IPS-20b (cell line): ENCODE measurements around the gene CDK14.

Experiments used
- H3K27ac ChIP-seq: one replicate; pipeline ENCODE4 v1.5.1; 2013; ENCODE audit warnings: low read length
- H3K27me3 ChIP-seq: 2 replicates; pipeline ENCODE4 v1.6.1; 2013; ENCODE audit warnings: mild to moderate bottlenecking, low read length, inconsistent platforms; ENCODE audit not compliant: insufficient read depth
- H3K36me3 ChIP-seq: 2 replicates; pipeline ENCODE4 v1.6.1; 2013; ENCODE audit warnings: low read depth, mild to moderate bottlenecking, inconsistent platforms, low read length, moderate library complexity; ENCODE audit not compliant: insufficient read depth
- H3K4me1 ChIP-seq: 2 replicates; pipeline ENCODE4 v1.6.1; 2013; ENCODE audit warnings: mild to moderate bottlenecking, control low read depth, inconsistent platforms, low read length, moderate library complexity; ENCODE audit not compliant: insufficient read depth
- H3K4me3 ChIP-seq: 2 replicates; pipeline ENCODE4 v1.5.1; 2013; ENCODE audit warnings: mild to moderate bottlenecking, low read length, inconsistent platforms
- H3K9ac ChIP-seq: 2 replicates; pipeline ENCODE4 v1.6.1; 2013; ENCODE audit warnings: low read depth, mild to moderate bottlenecking, inconsistent platforms, low read length, moderate library complexity
- H3K9me3 ChIP-seq: 2 replicates; pipeline ENCODE4 v1.6.1; 2013; ENCODE audit warnings: mild to moderate bottlenecking, low read depth, low read length, inconsistent platforms; ENCODE audit not compliant: insufficient read depth

The CDK14 gene

DNA sequence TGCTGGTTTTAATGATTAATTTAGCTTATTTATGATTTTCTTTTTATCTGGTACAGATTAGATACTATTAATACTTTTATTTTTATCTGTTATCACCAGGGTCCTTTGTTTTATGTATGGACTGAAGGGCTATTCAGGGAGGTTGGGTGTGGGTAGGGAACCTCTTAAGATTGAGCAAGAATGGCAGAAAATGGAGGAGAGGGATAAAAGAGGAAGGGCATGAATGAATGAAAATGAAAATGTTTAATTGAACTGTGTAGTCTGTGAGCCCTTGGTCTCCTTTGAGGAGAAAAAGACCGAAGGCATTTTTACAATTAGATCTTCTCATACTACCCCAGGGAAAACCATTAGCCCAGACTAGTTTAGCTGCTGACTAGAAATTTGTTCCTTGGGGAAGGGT lies 93.1 kb downstream of the CDK14 start:
- Histone ChIP-seq H3K27ac (no peak overlapping the region), H3K27me3 (no peaks in the 10 kb centered on the region), H3K9ac (no peak overlapping the region), H3K4me3 (no peak overlapping the region), H3K4me1 (peaks cover 8% of the 10 kb centered on the region; the same call in 1 of the 2 replicates), H3K9me3 (no peaks in the 10 kb centered on the region), H3K36me3 (no peaks in the 10 kb centered on the region)

- Histone ChIP-seq H3K4me1 (peaks cover 8% of the 10 kb centered on the region; the same call in 1 of the 2 replicates), H3K36me3 (no peaks in the 10 kb centered on the region), H3K4me3 (no peak overlapping the region), H3K9me3 (no peaks in the 10 kb centered on the region), H3K27me3 (no peaks in the 10 kb centered on the region), H3K9ac (no peak overlapping the region), H3K27ac (no peak overlapping the region)
Observed at GRCh38 chr7:90690159-90690858, 94.2 kb downstream of the CDK14 start.

DNA sequence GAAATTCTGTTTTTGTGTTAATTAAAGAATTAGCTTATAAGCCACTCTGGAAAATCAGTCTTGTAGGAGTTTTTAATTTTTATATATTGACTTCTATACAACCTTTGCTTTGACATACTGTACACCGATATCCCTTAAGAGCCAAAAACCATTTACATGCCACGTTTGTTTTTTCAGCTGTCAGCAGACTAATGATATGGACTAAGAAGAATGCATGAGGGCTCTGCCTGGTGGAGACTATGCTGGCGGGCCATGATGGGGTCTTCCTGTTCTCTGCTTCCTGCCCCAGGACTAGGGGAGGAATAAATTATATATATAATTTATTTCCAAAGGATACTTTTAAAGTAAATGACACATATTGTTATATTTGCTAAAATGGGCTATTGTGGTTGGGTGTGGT lies 96.3 kb downstream of the CDK14 start:
- H3K27me3 ChIP-seq, result no peaks in the 10 kb centered on the region
- H3K36me3 ChIP-seq, result no peaks in the 10 kb centered on the region
- H3K9me3 ChIP-seq, result no peaks in the 10 kb centered on the region
- H3K4me3 ChIP-seq, result no peak overlapping the region
- H3K9ac ChIP-seq, result no peak overlapping the region
- no peak overlapping the region for H3K27ac ChIP-seq
- peaks cover 8% of the 10 kb centered on the region; the same call in 1 of the 2 replicates for H3K4me1 ChIP-seq

DNA sequence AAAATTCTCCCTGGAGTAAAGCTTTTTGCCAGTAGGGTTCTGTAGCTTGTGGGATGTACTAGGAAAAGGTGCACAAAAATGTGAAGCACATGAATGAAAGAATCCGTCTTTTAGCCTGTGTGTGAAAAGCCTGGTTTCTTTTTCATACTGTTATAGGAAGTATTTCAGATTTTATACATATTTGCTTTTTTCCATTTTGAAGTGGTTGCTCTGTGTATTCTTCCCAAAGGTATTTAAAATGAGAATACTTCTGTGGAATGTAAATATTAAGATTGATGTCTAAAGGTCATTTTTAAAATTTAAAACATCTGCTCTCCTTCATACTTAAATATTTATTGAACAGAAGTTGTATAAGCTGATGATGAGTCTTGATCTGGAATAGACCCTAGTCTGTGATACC lies 96.8 kb downstream of the CDK14 start:
- no peaks in the 10 kb centered on the region for H3K27me3 ChIP-seq
- no peak overlapping the region for H3K9ac ChIP-seq
- H3K4me3 ChIP-seq, result no peak overlapping the region

DNA sequence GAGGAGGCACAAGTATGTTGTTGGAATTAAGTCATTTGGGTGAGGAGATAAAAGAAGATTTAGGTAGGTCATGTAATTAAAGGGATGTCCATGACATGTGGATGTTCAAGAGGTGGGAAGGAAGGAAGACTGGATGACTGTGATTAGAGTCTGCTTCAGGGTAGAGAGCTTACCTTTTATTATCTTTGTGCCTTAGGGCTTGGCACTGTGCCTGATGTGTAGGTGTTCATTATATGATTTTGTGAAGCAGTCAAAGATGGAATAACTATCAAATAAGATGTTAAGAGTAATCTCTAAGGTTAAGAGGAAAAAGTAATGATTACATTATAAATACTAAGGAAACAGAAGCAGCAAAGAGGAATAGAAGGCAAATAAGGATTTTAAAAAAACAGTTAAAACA lies 97.8 kb downstream of the CDK14 start:
- no peak overlapping the region for H3K27ac ChIP-seq
- no peaks in the 10 kb centered on the region for H3K27me3 ChIP-seq
- no peak overlapping the region for H3K4me3 ChIP-seq
- H3K9ac ChIP-seq, result no peak overlapping the region
- peaks cover 3% of the 10 kb centered on the region; the same call in 1 of the 2 replicates for H3K4me1 ChIP-seq
- H3K36me3 ChIP-seq, result no peaks in the 10 kb centered on the region
- H3K9me3 ChIP-seq, result no peaks in the 10 kb centered on the region

More for the DNA sequence above, 96.8 kb downstream of the CDK14 start:
- H3K9me3 ChIP-seq, result no peaks in the 10 kb centered on the region
- no peak overlapping the region for H3K27ac ChIP-seq
- no peaks in the 10 kb centered on the region for H3K36me3 ChIP-seq
- H3K4me1 ChIP-seq, result peaks cover 8% of the 10 kb centered on the region; the same call in 1 of the 2 replicates

- no peaks in the 10 kb centered on the region for H3K27me3 ChIP-seq
- no peak overlapping the region for H3K4me3 ChIP-seq
- no peaks in the 10 kb centered on the region for H3K9me3 ChIP-seq
- peaks cover 5% of the 10 kb centered on the region for H3K4me1 ChIP-seq
- no peak overlapping the region for H3K9ac ChIP-seq
- H3K27ac ChIP-seq, result no peak overlapping the region
- H3K36me3 ChIP-seq, result no peaks in the 10 kb centered on the region
Observed at GRCh38 chr7:90698616-90699015, 102.5 kb downstream of the CDK14 start.

- no peak overlapping the region for H3K4me3 ChIP-seq
Observed at GRCh38 chr7:90701021-90701420, 104.9 kb downstream of the CDK14 start.

GRCh38 chr7:90701771-90702170 lies 105.7 kb downstream of the CDK14 start:
- Histone ChIP-seq H3K27me3 (no peaks in the 10 kb centered on the region), H3K9me3 (no peaks in the 10 kb centered on the region), H3K27ac (no peak overlapping the region), H3K9ac (no peak overlapping the region), H3K4me3 (no peak overlapping the region), H3K36me3 (no peaks in the 10 kb centered on the region), H3K4me1 (peaks cover 12% of the 10 kb centered on the region)

More at GRCh38 chr7:90701021-90701420, 104.9 kb downstream of the CDK14 start:
- H3K9me3 ChIP-seq, result no peaks in the 10 kb centered on the region
- no peak overlapping the region for H3K9ac ChIP-seq
- H3K4me1 ChIP-seq, result peaks cover 5% of the 10 kb centered on the region
- H3K27me3 ChIP-seq, result no peaks in the 10 kb centered on the region
- H3K27ac ChIP-seq, result no peak overlapping the region
- no peaks in the 10 kb centered on the region for H3K36me3 ChIP-seq

GRCh38 chr7:90705391-90706071 lies 109.4 kb downstream of the CDK14 start:
- no peaks in the 10 kb centered on the region for H3K36me3 ChIP-seq
- H3K4me3 ChIP-seq, result no peak overlapping the region
- no peaks in the 10 kb centered on the region for H3K9me3 ChIP-seq
- H3K27me3 ChIP-seq, result no peaks in the 10 kb centered on the region
- no peak overlapping the region for H3K27ac ChIP-seq
- H3K9ac ChIP-seq, result no peak overlapping the region
- peaks cover 28% of the 10 kb centered on the region for H3K4me1 ChIP-seq

GRCh38 chr7:90706072-90706716 lies 110.1 kb downstream of the CDK14 start:
- Histone ChIP-seq H3K9ac (no peak overlapping the region), H3K4me1 (peaks cover 32% of the 10 kb centered on the region), H3K27ac (no peak overlapping the region), H3K27me3 (no peaks in the 10 kb centered on the region), H3K4me3 (no peak overlapping the region), H3K36me3 (no peaks in the 10 kb centered on the region), H3K9me3 (no peaks in the 10 kb centered on the region)

DNA sequence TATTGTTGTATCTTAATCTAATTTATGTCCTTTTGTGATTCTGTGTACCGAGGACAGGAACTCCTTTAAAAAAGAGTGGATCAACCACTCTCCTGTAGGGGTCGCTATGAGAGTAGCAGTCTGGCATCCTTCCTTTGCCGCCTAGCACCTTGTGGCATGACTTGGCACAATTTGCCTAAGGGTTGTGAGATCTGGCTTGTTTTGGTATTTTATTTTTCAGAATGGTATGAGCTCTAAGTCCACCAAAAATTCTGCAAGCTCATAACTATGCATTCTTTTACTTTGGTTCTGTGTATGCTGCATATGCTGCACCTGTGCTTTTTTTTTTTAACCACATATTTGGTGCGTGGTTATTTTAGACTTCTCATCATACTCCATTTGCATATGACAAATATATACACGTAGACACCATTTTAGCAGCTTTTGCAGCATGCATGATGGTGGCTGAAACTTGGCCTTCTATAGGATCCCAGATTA lies 112.8 kb downstream of the CDK14 start:
- Histone ChIP-seq H3K36me3 (no peaks in the 10 kb centered on the region), H3K9ac (peak overlapping the region; percentile 35; the same call in 1 of the 2 replicates), H3K27ac (no peak overlapping the region), H3K4me1 (peaks cover 34% of the 10 kb centered on the region), H3K27me3 (no peaks in the 10 kb centered on the region), H3K9me3 (peaks cover 3% of the 10 kb centered on the region; the same call in 1 of the 2 replicates), H3K4me3 (no peak overlapping the region)
